KMS-11 (cell line): ENCODE results near the gene MDK.
A peak's percentile ranks its signal among the peaks of the same experiment; 100 is the strongest.

Experiments
- H2AFZ ChIP-seq: fragments of 200-600 bp; sonication (generic); 2 replicates; pipeline ENCODE4 v1.6.1; 2016; ENCODE audit warnings: antibody characterized with exemption, mixed run types, low read depth
- H3K27ac ChIP-seq: fragments of 200-600 bp; sonication (generic); 2 replicates; pipeline ENCODE4 v1.6.1; 2016; ENCODE audit warnings: mild to moderate bottlenecking, mixed run types
- H3K27me3 ChIP-seq: fragments of 200-600 bp; sonication (generic); 2 replicates; pipeline ENCODE4 v1.6.1; 2017; ENCODE audit warnings: mild to moderate bottlenecking, low read depth, mixed run types, moderate library complexity; ENCODE audit not compliant: insufficient read depth
- H3K36me3 ChIP-seq: fragments of 200-600 bp; sonication (generic); 2 replicates; pipeline ENCODE4 v1.6.1; 2017; ENCODE audit warnings: mild to moderate bottlenecking, mixed run types; ENCODE audit not compliant: insufficient read depth
- H3K4me1 ChIP-seq: fragments of 200-600 bp; sonication (generic); 2 replicates; pipeline ENCODE4 v1.6.1; 2016; ENCODE audit warnings: mild to moderate bottlenecking, low read depth, mixed run types; ENCODE audit not compliant: poor library complexity, severe bottlenecking
- H3K4me2 ChIP-seq: fragments of 200-600 bp; sonication (generic); 2 replicates; pipeline ENCODE4 v1.7.0; 2016; ENCODE audit warnings: mild to moderate bottlenecking, mixed run types
- H3K4me3 ChIP-seq: fragments of 200-600 bp; sonication (generic); IDR thresholded peaks from 2 replicates; pipeline ENCODE4 v1.6.1; 2017; ENCODE audit warnings: low read depth, low read length, mixed read lengths; ENCODE audit not compliant: insufficient read depth
- H3K79me2 ChIP-seq: fragments of 200-600 bp; sonication (generic); 2 replicates; pipeline ENCODE4 v1.6.1; 2016; ENCODE audit warnings: low read depth, mixed run types; ENCODE audit not compliant: insufficient read depth
- H3K9ac ChIP-seq: fragments of 200-600 bp; sonication (generic); 2 replicates; pipeline ENCODE4 v1.6.1; 2016; ENCODE audit warnings: mild to moderate bottlenecking, mixed run types
- H4K20me1 ChIP-seq: fragments of 200-600 bp; sonication (generic); 2 replicates; pipeline ENCODE4 v1.6.1; 2016; ENCODE audit warnings: mild to moderate bottlenecking, mixed run types; ENCODE audit not compliant: insufficient read depth
- TF ChIP-seq, protein P1 (sequence below): fragments of 200-600 bp; sonication (generic); conservative IDR thresholded peaks from 2 replicates; pipeline ENCODE4 v1.6.1; 2017; ENCODE audit warnings: low read depth, mild to moderate bottlenecking, antibody characterized with exemption, low read length, moderate library complexity, mixed read lengths

Gene MDK

DNA sequence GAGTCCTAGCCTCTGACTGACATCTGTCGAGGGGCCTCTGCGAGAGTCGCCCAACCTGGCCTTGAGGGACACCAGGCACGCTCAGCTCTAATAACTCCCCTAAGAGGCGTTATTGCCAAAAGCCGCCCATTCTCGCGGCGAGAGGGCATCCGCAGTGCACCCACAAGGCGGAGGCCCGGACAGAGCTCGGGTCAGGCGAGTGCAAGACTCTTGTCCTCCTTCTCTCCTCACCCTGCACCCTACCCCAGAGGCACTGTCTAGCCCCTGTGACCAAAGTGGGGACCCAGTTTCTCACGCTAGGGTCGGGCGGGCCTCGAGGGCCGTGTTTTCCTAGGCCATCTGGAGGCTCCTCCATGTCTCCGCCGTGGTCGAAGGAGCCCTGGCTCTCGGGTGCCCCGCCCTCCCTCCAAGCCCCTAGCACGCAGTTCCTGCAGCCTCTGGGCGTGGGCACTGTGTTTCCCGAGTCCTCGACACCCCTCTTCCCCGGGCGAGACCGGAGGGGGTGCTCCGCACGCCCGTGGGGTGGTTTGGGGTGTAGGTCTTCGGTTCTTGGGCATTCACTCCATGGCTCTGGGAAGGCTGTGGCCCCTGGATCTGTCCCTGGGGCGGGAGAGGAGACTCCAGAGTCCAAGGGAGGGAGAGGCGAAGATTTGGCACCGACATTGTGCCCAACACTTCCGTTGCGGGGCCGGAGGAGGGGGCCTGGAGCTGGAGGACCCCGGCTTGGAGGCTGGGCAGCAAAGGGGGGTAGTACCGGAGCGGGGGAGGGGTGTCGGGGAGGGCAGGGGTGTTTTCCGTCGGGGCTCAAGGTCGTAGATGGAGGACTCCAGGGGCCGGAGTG, 9.1 kb downstream of the MDK start:
- Histone ChIP-seq H3K27me3 (peaks cover 35% of the 10 kb centered on the region), H3K79me2 (no peaks in the 10 kb centered on the region), H3K4me3 (no peak overlapping the region), H3K4me2 (peak overlapping the region; percentile 80; the same call in 1 of the 2 replicates), H2AFZ (no peak overlapping the region), H3K9ac (no peak overlapping the region), H3K36me3 (no peaks in the 10 kb centered on the region), H3K4me1 (peaks cover 5% of the 10 kb centered on the region), H4K20me1 (no peaks in the 10 kb centered on the region), H3K27ac (no peak overlapping the region)
- TF ChIP-seq, protein P1, sequence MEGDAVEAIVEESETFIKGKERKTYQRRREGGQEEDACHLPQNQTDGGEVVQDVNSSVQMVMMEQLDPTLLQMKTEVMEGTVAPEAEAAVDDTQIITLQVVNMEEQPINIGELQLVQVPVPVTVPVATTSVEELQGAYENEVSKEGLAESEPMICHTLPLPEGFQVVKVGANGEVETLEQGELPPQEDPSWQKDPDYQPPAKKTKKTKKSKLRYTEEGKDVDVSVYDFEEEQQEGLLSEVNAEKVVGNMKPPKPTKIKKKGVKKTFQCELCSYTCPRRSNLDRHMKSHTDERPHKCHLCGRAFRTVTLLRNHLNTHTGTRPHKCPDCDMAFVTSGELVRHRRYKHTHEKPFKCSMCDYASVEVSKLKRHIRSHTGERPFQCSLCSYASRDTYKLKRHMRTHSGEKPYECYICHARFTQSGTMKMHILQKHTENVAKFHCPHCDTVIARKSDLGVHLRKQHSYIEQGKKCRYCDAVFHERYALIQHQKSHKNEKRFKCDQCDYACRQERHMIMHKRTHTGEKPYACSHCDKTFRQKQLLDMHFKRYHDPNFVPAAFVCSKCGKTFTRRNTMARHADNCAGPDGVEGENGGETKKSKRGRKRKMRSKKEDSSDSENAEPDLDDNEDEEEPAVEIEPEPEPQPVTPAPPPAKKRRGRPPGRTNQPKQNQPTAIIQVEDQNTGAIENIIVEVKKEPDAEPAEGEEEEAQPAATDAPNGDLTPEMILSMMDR = no peak

DNA sequence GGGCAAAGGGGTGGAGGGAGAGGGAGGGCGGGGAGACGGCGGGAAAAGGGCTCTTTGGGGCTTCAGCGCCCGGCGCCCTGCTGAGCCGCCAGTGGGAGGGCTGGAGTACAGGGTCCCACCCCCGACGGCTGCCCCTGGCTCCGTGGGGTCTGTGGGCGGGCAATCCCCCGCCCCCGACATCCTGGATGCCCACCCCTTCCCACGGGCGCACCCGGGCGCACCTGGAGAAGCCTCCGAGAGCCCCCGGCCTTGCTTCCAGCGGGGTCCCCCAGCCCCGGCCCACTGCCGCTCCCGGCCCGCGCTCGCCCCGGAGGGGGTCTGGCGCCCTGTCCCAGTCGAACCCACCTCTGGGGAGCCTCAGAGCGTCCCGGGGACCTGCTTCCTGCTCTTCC, 9.7 kb downstream of the MDK start:
- Histone ChIP-seq H3K36me3 (no peaks in the 10 kb centered on the region), H2AFZ (no peak overlapping the region), H3K27ac (no peak overlapping the region), H3K4me1 (peaks cover 5% of the 10 kb centered on the region), H3K4me3 (no peak overlapping the region), H4K20me1 (no peaks in the 10 kb centered on the region), H3K4me2 (peak overlapping the region; percentile 36; the same call in 1 of the 2 replicates), H3K9ac (no peak overlapping the region), H3K79me2 (no peaks in the 10 kb centered on the region), H3K27me3 (peaks cover 35% of the 10 kb centered on the region)
- TF ChIP-seq, protein P1 = no peak

DNA sequence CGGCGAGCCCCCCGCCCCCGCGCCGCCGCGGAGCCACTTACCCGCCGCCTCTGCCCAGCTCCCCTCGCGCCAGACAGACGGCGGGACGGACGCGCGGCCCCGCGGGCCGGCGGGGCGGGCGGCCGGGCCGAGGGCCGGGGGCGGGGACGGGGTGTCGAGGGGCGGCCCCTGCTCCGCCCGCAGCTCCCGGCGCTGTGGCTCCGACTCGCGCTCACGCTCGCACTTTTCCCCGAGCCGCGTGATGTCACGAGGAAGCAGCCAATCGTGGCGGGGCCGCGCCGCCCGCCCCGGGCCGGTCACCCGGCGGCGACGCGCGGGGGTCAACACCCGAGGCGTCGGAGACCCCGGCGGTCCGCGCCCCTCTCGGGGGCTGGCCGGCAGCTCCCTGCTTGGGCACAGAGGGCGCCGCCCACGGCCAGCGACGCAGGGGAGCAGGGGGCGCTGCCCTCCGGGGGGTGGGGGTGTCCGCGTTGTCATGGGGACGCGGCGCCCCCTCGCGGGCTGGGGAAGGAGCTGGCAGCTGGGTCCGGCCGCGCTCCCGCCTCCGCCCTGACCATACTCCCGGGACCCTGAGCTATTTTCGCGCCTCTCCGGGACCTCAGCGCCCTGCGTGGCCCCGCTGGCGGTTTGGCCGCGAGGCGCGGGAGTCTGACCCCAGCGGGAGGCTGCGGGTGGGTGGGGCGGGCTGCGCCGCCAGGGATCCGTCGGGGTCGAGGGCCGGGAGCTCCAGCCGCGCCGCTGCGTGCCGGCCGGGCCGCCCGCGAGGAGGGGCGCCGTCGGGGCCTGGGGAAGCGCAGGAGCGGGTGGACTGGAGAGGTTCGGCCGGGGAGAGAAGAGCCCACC, 10.3 kb downstream of the MDK start, which contains the start of gene CHRM4:
CHRM4 (minus strand) TSS at position 199 of the 843 bp plus-strand sequence. CDS start 5,219 bp downstream, outside the sequence.
- H3K4me2 ChIP-seq = peak within 1 kb of the TSS; percentile 71
- H3K9ac ChIP-seq = no peak within 1 kb of the TSS
- peaks cover 5% of the 10 kb centered on the region for H3K4me1 ChIP-seq
- H3K36me3 ChIP-seq = no peaks in the 10 kb centered on the region
- H3K79me2 ChIP-seq = no peaks in the 10 kb centered on the region
- H4K20me1 ChIP-seq = no peaks in the 10 kb centered on the region
- no peak within 1 kb of the TSS for H3K4me3 ChIP-seq
- no peak within 1 kb of the TSS for H3K27ac ChIP-seq
- TF ChIP-seq, protein P1 = no peak; the same call in 1 of the 2 replicates
- peak within 1 kb of the TSS; percentile 54; the same call in 1 of the 2 replicates for H2AFZ ChIP-seq
- H3K27me3 ChIP-seq = peaks cover 35% of the 10 kb centered on the region

DNA sequence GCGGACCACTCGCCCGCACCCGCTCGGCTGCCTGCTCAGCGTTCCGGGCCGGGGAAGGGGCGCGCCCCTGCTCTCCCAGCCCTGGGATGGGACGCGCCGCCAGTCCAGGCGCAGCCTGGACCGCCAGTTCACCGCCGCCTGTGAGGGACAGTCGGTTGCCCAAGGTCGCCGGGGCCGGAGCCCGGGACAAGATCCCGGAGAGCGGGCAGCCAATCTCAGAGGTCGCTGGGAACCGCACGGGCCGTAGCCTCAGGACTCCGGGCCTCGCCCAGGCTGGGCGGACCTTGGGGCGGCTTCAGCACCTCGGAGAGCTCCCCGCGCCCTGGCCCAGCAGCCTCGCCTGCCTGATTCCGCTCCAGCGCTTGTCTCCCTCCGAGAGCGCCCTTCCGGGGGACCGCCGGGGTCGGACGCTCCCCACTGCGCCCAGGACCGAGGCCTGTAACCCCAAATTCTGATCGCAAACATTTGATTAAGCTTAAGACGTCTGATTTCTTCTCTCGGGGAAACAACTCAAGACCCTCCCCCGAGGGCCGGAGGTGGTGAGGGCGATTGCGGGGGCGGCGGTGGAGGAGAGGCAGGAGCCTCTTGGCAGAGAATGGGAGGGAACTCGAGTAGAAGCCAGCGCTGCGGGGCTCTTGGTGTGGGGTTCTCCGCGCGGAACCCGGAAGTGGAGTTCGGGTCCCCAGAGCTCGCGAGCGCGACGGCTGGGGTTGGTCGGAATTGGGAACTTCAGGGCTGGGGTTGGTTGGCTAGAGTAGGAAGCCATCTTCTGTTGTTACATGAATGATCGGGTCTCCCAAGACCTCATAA, 11.2 kb downstream of the MDK start:
- Histone ChIP-seq H3K4me2 (peak overlapping the region; percentile 71), H3K9ac (no peak overlapping the region)

More for the DNA sequence above, 11.2 kb downstream of the MDK start:
- H3K36me3 ChIP-seq = no peaks in the 10 kb centered on the region
- H3K27me3 ChIP-seq = peaks cover 27% of the 10 kb centered on the region
- no peaks in the 10 kb centered on the region for H3K79me2 ChIP-seq
- peak overlapping the region; percentile 54; the same call in 1 of the 2 replicates for H2AFZ ChIP-seq
- peaks cover 5% of the 10 kb centered on the region for H3K4me1 ChIP-seq
- H3K27ac ChIP-seq = no peak overlapping the region
- no peaks in the 10 kb centered on the region for H4K20me1 ChIP-seq
- TF ChIP-seq, protein P1 = no peak
- H3K4me3 ChIP-seq = no peak overlapping the region
